WI38 (cell line): Measurements from ENCODE around the gene SUPT4H1.
"Not testable (repeated sequence)": the region's sequence is repeated elsewhere in the genome, so short reads cannot be mapped to it uniquely, and the experiment has no call there.

ENCODE experiments used
- H3K4me3 ChIP-seq: 2 replicates; pipeline ENCODE4 v1.5.1; 2011; ENCODE audit warnings: low read depth, mild to moderate bottlenecking, control low read depth, low read length
- CTCF ChIP-seq: IDR thresholded peaks from 2 replicates; pipeline ENCODE4 v1.5.1; 2012; ENCODE audit warnings: low read depth, mild to moderate bottlenecking, control low read depth, low read length

SUPT4H1 gene

DNA sequence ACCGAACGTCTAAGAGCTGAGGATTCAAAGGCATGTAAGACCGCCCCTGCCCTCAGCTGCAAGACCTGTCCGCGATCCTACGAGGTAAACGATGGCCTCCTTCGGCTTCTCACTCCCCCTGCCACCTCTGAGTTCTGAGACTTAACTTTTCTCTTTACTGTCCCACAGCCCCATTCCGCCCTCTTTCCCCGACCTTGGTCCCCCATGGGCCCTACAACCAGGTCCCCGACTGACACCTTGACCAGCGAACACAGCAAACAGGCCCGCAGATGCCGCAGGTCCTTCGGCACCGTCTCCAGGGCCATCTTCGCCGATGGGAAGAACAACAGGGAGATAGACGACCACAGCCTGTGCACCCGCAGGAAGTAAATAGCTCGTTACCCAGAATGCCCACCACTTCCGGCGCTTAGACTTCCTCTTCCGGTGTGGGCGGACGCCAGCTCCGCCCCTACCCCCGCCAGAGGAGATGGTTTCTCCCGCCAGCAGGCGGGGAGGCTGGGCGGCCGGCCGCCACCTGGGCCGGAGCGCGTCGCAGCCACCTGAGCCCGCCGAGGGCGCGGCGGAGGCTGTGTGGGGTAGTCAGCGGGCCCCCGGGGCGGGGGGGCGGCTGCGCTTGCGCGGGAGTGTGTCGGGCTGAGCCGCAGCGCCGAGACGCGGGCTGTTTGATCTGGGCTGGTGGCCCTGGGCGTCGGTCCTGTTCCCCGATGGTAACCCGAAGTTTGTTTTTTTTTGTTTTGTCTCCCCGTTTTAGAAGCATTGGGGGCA, at the start of gene SUPT4H1:
TSS of gene SUPT4H1 (minus strand) at position 371 of the 765 bp plus-strand sequence. CDS start at position 305, 66 bp downstream.
- H3K4me3 ChIP-seq = peak within 1 kb of the TSS; percentile 95
- no peak for TF ChIP-seq CTCF

DNA sequence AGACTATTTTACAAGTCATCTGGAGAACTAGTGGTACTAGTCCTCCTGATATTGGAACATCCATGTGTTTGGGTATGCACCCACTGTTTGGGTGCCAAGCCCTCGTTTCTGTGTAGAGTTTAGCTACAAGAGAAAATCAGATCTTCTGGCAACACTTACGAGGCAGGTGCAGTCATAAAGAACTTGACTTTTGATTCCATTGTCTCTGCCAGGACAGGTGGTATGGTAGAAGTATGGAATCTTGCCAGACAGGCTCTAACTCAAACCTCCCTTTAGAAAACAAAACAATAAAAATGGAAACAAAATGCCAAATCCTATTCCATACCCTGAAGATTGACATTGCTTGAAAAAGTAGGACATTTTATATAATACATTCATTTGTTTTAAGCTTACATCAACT, 49.3 kb upstream of the SUPT4H1 start:
- no peak for TF ChIP-seq CTCF
- H3K4me3 ChIP-seq = no peak overlapping the region

DNA sequence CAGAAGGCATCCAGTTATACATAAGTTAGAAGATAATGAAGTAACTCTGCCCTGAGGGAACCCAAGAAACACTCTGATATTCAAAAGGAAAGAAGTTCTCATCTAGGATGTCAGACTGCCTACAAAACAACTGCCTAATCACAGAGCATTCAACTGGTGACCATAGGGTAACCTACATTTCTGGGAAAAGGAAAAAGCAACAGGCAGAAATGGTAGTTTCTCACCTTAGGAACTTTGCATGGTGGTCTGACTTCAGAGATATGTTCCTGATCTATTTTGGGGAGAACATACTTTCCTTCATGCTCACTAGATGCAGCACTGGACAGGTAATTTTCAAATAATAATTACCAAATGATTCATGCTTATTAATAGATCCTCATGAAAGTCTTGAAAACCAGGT, 48.8 kb upstream of the SUPT4H1 start:
- H3K4me3 ChIP-seq = no peak overlapping the region
- TF ChIP-seq CTCF = no peak

- no peak for TF ChIP-seq CTCF
- no peak overlapping the region for H3K4me3 ChIP-seq
Observed at GRCh38 chr17:58399974-58400373, 48.0 kb upstream of the SUPT4H1 start.

DNA sequence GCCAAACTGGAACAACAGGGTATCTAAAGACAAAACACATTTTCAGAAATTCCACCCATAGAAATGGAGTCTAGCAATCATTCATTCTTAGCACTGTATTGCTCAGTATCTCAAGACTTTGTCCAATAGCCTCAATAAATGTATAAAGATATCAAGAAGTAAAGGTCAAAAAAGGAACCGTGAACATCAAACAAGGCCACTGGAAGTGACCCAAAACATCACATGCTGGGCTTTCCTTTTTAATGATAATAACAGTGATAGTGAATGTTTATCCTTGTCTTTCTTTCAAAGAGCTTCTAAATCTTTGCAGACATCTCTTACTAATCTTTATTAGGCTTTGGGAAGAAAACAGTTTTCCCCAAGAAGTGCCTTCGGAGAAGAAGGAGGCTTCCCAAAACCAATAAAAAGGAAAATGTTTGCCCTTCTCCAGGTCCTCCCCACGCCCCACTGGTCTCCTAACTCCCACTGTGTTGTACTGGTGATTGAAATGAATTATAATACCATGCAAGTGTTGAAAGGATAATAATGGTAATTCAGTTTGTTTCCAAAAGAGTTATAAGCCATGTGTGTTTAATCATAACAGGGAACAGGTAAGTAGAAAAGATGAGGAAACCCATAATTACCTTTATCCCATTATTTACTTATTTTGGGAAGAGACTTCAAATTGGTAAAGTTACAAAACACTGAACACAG, 46.7 kb upstream of the SUPT4H1 start:
- no peak overlapping the region for H3K4me3 ChIP-seq
- TF ChIP-seq CTCF = no peak

- H3K4me3 ChIP-seq = not testable (repeated sequence)
Observed at GRCh38 chr17:58397421-58397820, 45.4 kb upstream of the SUPT4H1 start.

DNA sequence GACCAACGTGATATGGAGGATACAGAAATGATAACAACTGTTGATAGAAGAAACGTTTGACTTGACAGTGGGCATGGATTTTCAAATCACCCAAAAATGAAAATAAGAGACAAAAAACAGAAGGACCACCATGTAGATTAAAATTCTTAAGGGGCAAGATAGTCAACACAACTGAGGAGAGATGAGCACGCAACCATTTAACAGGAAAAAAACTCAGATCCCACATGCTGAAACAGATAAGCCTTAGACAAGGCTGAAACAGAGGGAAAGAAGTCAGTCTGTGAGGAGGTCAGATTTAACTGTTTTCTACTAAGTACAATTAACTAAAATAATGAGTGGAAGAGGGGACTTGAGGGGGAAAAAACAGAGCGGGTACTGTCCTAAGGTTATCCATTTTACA, 44.2 kb upstream of the SUPT4H1 start:
- TF ChIP-seq CTCF = no peak
- no peak overlapping the region for H3K4me3 ChIP-seq
